ENCODE results near the gene SMAD6. TPM values are rescaled to one million over a fixed set of nuclear protein-coding genes. Genes with fewer than 3 reads are reported as not detected.

SMAD6 gene
- total RNA-seq, 1 donor from 2014 or later, result 20.3 TPM

DNA sequence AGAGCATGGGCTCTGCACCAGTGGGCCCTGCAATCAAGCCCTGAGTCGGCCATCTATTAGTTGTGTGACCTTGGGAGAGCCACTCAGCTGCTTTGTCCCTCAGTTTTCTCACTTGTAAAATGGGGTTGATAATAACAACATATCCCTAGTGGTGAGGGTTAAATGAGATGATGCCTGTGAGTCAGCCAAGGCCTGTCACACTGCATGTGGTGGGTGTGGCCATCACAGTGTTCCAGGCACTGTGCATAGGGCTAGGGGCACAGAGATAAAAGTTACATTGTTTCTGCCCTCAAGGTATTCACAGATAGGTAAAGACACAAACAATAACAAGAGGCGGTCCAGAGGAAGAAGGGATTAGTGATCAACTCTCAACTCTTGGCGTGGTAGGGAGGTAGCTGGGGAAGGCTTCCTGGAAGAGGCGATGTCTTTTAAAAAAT, 19.5 kb downstream of the SMAD6 start:
- DNase-seq, result no peak
- no peaks in the 10 kb centered on the region for H3K27me3 ChIP-seq (ENCODE audit: low read depth)
- H3K4me3 ChIP-seq, result no peak overlapping the region
- no peaks in the 10 kb centered on the region for H3K9me3 ChIP-seq (replicated peaks)
- TF ChIP-seq, protein P1, sequence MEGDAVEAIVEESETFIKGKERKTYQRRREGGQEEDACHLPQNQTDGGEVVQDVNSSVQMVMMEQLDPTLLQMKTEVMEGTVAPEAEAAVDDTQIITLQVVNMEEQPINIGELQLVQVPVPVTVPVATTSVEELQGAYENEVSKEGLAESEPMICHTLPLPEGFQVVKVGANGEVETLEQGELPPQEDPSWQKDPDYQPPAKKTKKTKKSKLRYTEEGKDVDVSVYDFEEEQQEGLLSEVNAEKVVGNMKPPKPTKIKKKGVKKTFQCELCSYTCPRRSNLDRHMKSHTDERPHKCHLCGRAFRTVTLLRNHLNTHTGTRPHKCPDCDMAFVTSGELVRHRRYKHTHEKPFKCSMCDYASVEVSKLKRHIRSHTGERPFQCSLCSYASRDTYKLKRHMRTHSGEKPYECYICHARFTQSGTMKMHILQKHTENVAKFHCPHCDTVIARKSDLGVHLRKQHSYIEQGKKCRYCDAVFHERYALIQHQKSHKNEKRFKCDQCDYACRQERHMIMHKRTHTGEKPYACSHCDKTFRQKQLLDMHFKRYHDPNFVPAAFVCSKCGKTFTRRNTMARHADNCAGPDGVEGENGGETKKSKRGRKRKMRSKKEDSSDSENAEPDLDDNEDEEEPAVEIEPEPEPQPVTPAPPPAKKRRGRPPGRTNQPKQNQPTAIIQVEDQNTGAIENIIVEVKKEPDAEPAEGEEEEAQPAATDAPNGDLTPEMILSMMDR (IDR thresholded peaks at IDR 0.05; ENCODE audit: borderline replicate concordance), result no peak
- peaks cover 65% of the 10 kb centered on the region for H3K4me1 ChIP-seq
- peaks cover 16% of the 10 kb centered on the region for H3K36me3 ChIP-seq
- intact Hi-C loops (cut with micrococcal nuclease), result no loop called here
- H3K27ac ChIP-seq (replicated peaks), result no peak overlapping the region

DNA sequence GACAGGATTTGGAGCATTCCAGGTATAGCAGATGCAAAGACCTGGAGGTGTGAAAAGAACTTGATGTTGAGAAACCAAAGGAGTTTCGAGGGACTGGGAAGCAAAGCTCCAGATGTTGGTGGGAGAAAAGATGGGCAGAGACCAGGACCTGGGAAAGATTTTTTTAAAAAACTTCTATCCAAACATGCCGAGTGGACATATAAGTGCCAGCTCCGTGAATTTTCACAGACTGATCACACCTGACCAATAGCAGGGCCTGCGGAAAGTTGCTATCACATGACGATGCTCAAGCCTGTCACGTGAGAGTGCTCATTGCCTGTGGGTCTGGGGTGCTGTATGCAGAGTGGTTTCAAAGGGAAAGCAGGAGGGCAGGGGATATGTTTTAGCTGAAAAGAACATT, 19.9 kb downstream of the SMAD6 start:
- Histone ChIP-seq H3K27me3 (ENCODE audit: low read depth) (no peaks in the 10 kb centered on the region), H3K4me1 (peaks cover 61% of the 10 kb centered on the region), H3K9me3 (replicated peaks) (no peaks in the 10 kb centered on the region), H3K4me3 (no peak overlapping the region), H3K36me3 (peaks cover 12% of the 10 kb centered on the region), H3K27ac (replicated peaks) (no peak overlapping the region)
- DNase-seq, result no peak
- intact Hi-C loops (cut with micrococcal nuclease), result no loop called here
- TF ChIP-seq, protein P1 (IDR thresholded peaks at IDR 0.05; ENCODE audit: borderline replicate concordance), result no peak

DNA sequence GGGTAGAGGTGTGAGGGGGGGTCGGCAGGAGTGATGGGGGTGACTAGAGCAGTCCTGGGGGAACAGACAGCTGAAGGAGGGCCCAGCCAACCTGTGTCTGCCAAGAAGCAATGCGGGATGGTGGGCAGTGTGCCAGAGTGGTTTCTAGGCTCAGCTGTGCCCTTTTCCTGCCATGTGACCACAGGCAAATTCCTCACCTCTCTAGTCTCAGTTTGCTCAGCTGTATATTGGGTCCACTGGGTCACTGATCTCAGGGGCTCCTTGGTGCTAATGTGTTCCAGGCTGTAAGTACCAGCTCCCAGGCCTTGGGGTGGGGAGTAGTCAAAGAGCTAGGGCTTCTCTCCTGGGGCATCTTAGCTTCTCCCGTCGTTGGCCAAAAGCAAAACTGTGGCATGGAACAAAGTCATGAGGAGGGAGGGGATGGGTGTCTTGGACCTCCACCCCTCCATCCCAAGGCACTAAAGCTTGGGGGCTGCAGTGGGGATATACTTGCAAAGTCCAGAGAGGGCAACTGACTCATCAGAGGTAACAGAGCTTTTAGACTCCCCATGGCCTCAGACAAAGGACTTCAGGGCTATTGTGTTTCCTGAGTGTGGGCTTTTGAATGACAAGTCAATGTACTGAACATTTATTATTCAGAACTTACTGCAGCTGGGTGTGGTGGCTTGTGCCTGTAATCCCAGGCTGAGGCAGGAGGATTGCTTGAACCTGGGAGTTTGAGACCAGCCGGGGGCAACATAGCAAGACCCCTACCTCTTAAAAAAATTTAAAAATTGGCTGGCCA, 20.9 kb downstream of the SMAD6 start:
- no peak for DNase-seq
- Histone ChIP-seq H3K27ac (replicated peaks) (no peak overlapping the region), H3K4me3 (no peak overlapping the region), H3K27me3 (ENCODE audit: low read depth) (no peaks in the 10 kb centered on the region), H3K9me3 (replicated peaks) (no peaks in the 10 kb centered on the region), H3K4me1 (peaks cover 53% of the 10 kb centered on the region), H3K36me3 (peaks cover 3% of the 10 kb centered on the region)
- TF ChIP-seq, protein P1 (IDR thresholded peaks at IDR 0.05; ENCODE audit: borderline replicate concordance), result no peak
- intact Hi-C loops (cut with micrococcal nuclease), result no loop called here

DNA sequence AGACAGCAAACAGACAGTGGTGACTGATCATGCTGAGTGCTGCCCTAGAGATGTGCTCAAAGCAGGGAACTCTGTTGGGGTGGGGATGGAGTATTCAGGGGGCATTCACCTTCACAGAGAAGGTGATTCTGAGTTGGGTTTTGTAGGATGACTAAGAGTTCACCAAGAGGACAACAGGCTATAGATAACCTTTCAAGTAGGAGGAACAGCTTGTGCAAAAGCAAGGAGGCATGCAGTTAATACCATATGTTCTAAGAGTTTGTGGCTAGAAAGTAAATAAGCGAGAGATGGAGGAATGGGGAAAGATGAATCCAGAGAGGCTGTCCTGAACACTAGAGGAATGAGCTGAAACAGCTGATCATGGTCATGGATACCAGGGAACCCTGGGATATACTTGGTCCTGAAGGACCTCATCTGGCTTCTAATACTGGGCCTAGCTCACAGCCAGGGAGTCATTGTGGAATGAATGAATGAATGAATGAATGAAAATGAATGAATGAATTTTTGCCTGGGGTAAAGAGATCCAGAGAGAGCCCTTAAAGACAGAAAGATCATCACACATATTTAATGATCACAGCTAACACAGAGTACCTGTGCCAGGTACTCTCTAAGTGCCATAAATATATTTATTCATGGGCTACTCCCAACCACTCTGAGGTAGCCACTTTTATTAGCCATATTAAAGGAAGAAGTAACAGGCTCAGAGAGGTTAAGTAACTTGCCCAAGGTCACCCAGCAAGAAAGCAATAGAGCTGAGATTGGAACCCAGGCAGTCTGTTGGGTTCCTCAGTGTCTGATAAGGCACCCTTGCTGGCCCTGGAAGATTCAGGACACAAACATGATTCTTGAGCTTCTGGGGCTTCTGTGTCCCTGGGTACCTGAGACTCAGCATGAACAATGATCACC, 22.0 kb downstream of the SMAD6 start:
- TF ChIP-seq, protein P1 (IDR thresholded peaks at IDR 0.05; ENCODE audit: borderline replicate concordance), result no peak
- no peak overlapping the region for H3K4me3 ChIP-seq
- intact Hi-C loops (cut with micrococcal nuclease), result no loop called here
- peaks cover 3% of the 10 kb centered on the region for H3K36me3 ChIP-seq
- no peaks in the 10 kb centered on the region for H3K27me3 ChIP-seq (ENCODE audit: low read depth)
- no peak for DNase-seq
- no peaks in the 10 kb centered on the region for H3K9me3 ChIP-seq (replicated peaks)
- no peak overlapping the region for H3K27ac ChIP-seq (replicated peaks)
- H3K4me1 ChIP-seq, result peaks cover 54% of the 10 kb centered on the region

DNA sequence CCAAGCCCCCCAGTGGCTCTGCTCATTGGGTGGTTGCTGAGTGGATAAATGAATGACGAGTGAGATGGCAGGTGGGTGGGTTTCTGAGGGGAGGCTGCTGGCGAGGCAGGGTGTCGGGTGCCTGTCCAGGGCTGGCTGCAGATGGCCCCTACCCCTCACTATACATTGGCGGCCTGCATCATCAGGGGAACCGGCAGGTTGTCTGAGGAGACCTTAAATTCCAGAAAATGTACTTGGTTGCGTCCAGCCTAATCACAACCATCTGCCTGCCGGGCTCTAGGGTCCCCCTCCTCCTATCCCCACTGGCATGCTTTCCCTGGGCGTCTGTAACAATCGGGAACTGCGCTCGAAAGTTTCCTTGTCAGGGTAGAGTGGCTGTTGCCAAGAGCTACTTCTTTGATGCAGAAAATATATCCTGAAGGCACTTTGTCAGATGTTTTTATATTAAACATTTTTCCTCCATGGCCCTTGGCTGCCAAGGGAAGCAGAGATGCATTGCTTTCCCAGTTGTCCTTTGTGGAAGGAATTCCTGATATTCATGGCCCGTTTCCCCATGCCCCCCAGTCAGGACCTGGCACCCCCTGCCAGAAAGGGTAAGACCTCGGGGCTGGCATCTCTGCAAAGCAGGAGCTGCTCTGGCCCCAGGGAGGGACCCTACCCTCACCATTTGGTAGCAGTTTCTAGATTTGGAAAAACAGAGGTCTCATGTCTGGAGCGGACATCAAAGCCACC, 22.9 kb downstream of the SMAD6 start:
- Histone ChIP-seq H3K36me3 (no peaks in the 10 kb centered on the region), H3K9me3 (replicated peaks) (no peaks in the 10 kb centered on the region), H3K27me3 (ENCODE audit: low read depth) (no peaks in the 10 kb centered on the region), H3K27ac (replicated peaks) (no peak overlapping the region), H3K4me3 (no peak overlapping the region), H3K4me1 (peaks cover 55% of the 10 kb centered on the region)
- intact Hi-C loops (cut with micrococcal nuclease), result no loop called here
- DNase-seq, result no peak
- TF ChIP-seq, protein P1 (IDR thresholded peaks at IDR 0.05; ENCODE audit: borderline replicate concordance), result no peak
